Fibroblast of lung (primary cell): Measurements from ENCODE around the gene HDAC4. TPM values are rescaled to one million over a fixed set of nuclear protein-coding genes. Genes with fewer than 3 reads are reported as not detected.

Experiments
- DNase-seq, 2 donors: peaks; one replicate each; pipeline versions ENCODE4 v3.0.0 to v3.0.0-alpha.2; 2010; ENCODE audit warnings: low read depth in 2 of 2
- H2AFZ ChIP-seq: 2 replicates; pipeline ENCODE4 v1.5.1; 2012; ENCODE audit warnings: low read length, control low read depth, inconsistent platforms
- H3K27ac ChIP-seq: 2 replicates; pipeline ENCODE4 v1.5.1; 2011; ENCODE audit warnings: low read length, control low read depth; ENCODE audit not compliant: insufficient read depth
- H3K27me3 ChIP-seq: 2 replicates; pipeline ENCODE4 v1.5.1; 2011; ENCODE audit warnings: mild to moderate bottlenecking, low read length; ENCODE audit not compliant: control insufficient read depth, insufficient read depth
- H3K36me3 ChIP-seq: 2 replicates; pipeline ENCODE4 v1.5.1; 2011; ENCODE audit warnings: low read length; ENCODE audit not compliant: control insufficient read depth, insufficient read depth
- H3K4me1 ChIP-seq: 2 replicates; pipeline ENCODE4 v1.5.1; 2011; ENCODE audit warnings: low read length; ENCODE audit not compliant: control insufficient read depth, insufficient read depth; ENCODE audit errors: extremely low read depth
- H3K4me2 ChIP-seq: 2 replicates; pipeline ENCODE4 v1.5.1; 2011; ENCODE audit warnings: low read length, control low read depth; ENCODE audit not compliant: insufficient read depth; ENCODE audit errors: extremely low read depth
- H3K4me3 ChIP-seq, 4 experiments: fragments of 200-600 bp in 1 of 4; sonication (generic) in 1 of 4; replicated peaks in 1 of 4; 2 replicates each; pipeline ENCODE4 v1.5.1; 2011 to 2016; ENCODE audit warnings: low read length in 4 of 4, low read depth in 3 of 4, mild to moderate bottlenecking in 3 of 4, control low read depth in 2 of 4, inconsistent platforms in 1 of 4, mixed read lengths in 1 of 4; ENCODE audit not compliant: insufficient read depth in 1 of 4; ENCODE audit errors: control extremely low read depth in 1 of 4
- H3K79me2 ChIP-seq: 2 replicates; pipeline ENCODE4 v1.5.1; 2012; ENCODE audit warnings: mild to moderate bottlenecking, low read length, inconsistent platforms; ENCODE audit not compliant: control insufficient read depth, insufficient read depth
- H3K9ac ChIP-seq: 2 replicates; pipeline ENCODE4 v1.5.1; 2011; ENCODE audit warnings: mild to moderate bottlenecking, low read length, control low read depth; ENCODE audit not compliant: insufficient read depth
- H3K9me3 ChIP-seq: 2 replicates; pipeline ENCODE4 v1.5.1; 2012; ENCODE audit warnings: low read depth, low read length; ENCODE audit not compliant: control insufficient read depth, insufficient read depth
- H4K20me1 ChIP-seq: 2 replicates; pipeline ENCODE4 v1.5.1; 2011; ENCODE audit warnings: low read length; ENCODE audit not compliant: control insufficient read depth, insufficient read depth; ENCODE audit errors: extremely low read depth
- CTCF ChIP-seq, 2 donors: IDR thresholded peaks in 1 of 2; conservative IDR thresholded peaks in 1 of 2; 1 replicate in 1 of 2; 2 replicates in 1 of 2; pipeline ENCODE4 v1.5.1; 2011 to 2012; ENCODE audit warnings: low read length in 2 of 2, control low read depth in 1 of 2, inconsistent platforms in 1 of 2, low read depth in 1 of 2, mild to moderate bottlenecking in 1 of 2
- EZH2 ChIP-seq: IDR thresholded peaks from 2 replicates; pipeline ENCODE4 v1.5.1; 2012; ENCODE audit warnings: low read length, control low read depth, mild to moderate bottlenecking; ENCODE audit errors: missing control alignments
- polyA plus RNA-seq, 2 donors: library from polyadenylated mRNA; depleted of rRNA in 1 of 2; stranded (reverse) in 1 of 2; unstranded in 1 of 2; fragments of >200 nt; gene quantifications; 2 replicates each; pipeline ENCODE4 v1.2.1, GENCODE V29; 2011 to 2012; ENCODE audit warnings: missing spikeins in 1 of 2
- total RNA-seq: library from RNA; depleted of rRNA; stranded (reverse); fragments of >200 nt; gene quantifications from 2 replicates; pipeline ENCODE4 v1.2.1, GENCODE V29; 2014

The HDAC4 gene
- total and polyA plus RNA-seq, 2 donors (not counting 1 experiment from before 2014, with no cell fraction given): 7.4 to 19.8 TPM

GRCh38 chr2:239138610-239139009, 262.2 kb downstream of the HDAC4 start:
- no peak overlapping the region for H3K4me2 ChIP-seq
- no peaks in the 10 kb centered on the region for H3K79me2 ChIP-seq
- H2AFZ ChIP-seq: no peak overlapping the region
- H3K9me3 ChIP-seq: no peaks in the 10 kb centered on the region
- H4K20me1 ChIP-seq: no peaks in the 10 kb centered on the region
- no peaks in the 10 kb centered on the region for H3K4me1 ChIP-seq
- no peaks in the 10 kb centered on the region for H3K27me3 ChIP-seq
- H3K36me3 ChIP-seq: peaks cover 5% of the 10 kb centered on the region
- no peak overlapping the region for H3K9ac ChIP-seq
- no peak for DNase-seq
- no peak overlapping the region for H3K27ac ChIP-seq
- TF ChIP-seq EZH2 (no peak), CTCF (conservative IDR thresholded peaks at IDR 0.05 in 1 of 2, IDR thresholded peaks at IDR 0.05 in 1 of 2; ENCODE audit: low read depth in 1 of 2, low read length in 2 of 2) (no peak)
- H3K4me3 ChIP-seq: no peak overlapping the region

GRCh38 chr2:239137898-239138283, 262.9 kb downstream of the HDAC4 start:
- H3K9me3 ChIP-seq: no peaks in the 10 kb centered on the region
- H3K27ac ChIP-seq: no peak overlapping the region
- H3K27me3 ChIP-seq: no peaks in the 10 kb centered on the region
- TF ChIP-seq EZH2 (no peak), CTCF (conservative IDR thresholded peaks at IDR 0.05 in 1 of 2, IDR thresholded peaks at IDR 0.05 in 1 of 2; ENCODE audit: low read depth in 1 of 2, low read length in 2 of 2) (no peak)
- peaks cover 5% of the 10 kb centered on the region for H3K36me3 ChIP-seq
- H3K79me2 ChIP-seq: no peaks in the 10 kb centered on the region
- H3K4me3 ChIP-seq: no peak overlapping the region
- H3K9ac ChIP-seq: no peak overlapping the region
- DNase-seq: no peak
- H3K4me1 ChIP-seq: no peaks in the 10 kb centered on the region
- H4K20me1 ChIP-seq: no peaks in the 10 kb centered on the region
- no peak overlapping the region for H3K4me2 ChIP-seq
- H2AFZ ChIP-seq: no peak overlapping the region

- Histone ChIP-seq H4K20me1 (no peaks in the 10 kb centered on the region), H2AFZ (no peak overlapping the region), H3K27ac (no peak overlapping the region), H3K4me1 (no peaks in the 10 kb centered on the region), H3K9ac (no peak overlapping the region), H3K4me2 (no peak overlapping the region), H3K27me3 (no peaks in the 10 kb centered on the region), H3K36me3 (peaks cover 5% of the 10 kb centered on the region), H3K79me2 (no peaks in the 10 kb centered on the region), H3K4me3 (no peak overlapping the region), H3K9me3 (no peaks in the 10 kb centered on the region)
- no peak for TF ChIP-seq CTCF (conservative IDR thresholded peaks at IDR 0.05 in 1 of 2, IDR thresholded peaks at IDR 0.05 in 1 of 2; ENCODE audit: low read depth in 1 of 2, low read length in 2 of 2)
- no peak for TF ChIP-seq EZH2
- DNase-seq: no peak
Observed at GRCh38 chr2:239137165-239137897, 263.5 kb downstream of the HDAC4 start.
